ENCODE data around the gene SYT1.

SYT1 gene

DNA sequence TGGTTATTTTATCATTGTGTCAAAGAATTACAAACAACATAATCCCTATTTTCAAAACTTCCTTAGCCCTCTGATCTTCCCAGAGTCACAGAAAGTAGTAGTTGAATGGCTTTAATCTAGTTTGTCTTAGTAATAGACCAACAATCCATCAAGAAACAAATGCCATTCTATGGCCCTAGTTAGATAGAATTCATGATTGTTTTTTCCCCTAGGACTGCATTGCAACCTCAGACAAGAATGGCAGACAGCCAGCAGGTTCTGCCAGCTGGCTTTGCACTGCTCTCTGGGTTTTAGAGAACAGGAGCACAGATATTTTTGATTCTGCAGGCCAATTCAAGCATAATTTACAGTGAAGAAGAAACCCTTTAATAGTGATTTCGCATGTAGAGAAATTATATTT is 33.8 kb downstream of the SYT1 start:
- DNase-seq, result no peak

DNA sequence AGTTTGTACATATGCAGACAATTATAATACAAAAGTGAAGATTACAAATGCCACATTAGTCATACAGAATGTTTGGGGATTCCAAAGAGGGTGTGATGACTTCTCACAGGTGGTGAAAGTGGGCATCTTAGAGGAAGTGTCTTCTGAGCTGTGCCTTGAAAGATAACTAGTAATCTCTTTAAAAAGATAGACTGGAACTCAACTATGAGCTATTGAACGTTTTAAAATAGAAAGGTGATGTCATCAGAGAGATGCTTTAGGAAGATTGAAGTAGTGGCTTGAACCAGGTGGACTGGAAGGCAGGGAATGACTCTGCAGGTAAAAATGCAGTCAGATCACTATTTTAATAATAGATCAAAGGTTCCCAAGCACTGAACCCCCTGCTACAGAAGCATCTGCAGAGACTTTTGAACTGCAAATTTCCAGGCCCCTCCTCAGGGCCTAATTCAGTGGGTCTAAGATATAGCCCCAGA is 50.3 kb downstream of the SYT1 start:
- DNase-seq, result no peak

DNA sequence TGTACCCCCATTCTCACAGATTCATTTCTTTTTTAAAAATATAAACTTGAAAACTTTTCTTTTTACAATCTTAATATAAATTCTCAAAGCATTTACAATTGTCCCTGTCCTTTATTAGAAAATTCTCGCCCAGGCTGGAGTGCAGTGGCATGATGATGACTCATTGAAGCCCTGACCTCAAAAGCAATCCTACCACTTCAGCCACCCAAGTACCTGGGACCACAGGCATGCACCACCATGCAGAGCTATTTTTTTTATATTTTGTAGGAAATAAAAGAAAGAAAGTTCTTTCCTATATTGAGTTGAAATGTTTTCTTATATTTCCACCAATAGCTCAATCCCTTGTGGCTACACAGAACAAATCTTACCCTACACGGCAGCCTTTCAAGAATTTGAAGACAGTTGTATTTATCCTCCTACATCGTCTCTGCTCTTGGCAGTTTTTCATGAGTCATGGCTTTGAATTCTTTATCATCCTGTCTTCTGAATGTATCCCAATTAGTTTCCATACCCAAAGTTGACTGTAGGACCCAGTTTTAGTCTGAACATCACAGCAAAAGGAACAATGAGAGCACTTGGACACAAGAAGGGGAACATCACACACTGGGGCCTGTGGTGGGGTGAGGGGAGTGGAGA is 52.4 kb downstream of the SYT1 start:
- no peak for DNase-seq

DNA sequence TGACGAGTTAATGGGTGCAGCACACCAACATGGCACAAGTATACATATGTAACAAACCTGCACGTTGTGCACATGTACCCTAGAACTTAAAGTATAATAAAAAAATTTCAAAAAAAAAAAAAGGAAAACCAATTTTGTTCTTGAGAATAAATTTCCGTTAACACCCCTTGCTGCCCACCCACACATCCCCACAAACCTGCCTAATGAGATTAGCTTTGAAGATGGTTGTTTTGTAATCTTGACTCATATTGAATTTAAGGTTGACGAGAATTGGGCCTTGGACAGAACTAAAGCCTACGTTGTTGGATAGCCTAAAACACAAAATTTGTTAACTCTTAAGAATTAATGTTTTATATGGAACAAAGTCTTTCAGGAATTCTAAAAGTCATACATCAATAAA is 52.9 kb downstream of the SYT1 start:
- DNase-seq, result no peak

DNA sequence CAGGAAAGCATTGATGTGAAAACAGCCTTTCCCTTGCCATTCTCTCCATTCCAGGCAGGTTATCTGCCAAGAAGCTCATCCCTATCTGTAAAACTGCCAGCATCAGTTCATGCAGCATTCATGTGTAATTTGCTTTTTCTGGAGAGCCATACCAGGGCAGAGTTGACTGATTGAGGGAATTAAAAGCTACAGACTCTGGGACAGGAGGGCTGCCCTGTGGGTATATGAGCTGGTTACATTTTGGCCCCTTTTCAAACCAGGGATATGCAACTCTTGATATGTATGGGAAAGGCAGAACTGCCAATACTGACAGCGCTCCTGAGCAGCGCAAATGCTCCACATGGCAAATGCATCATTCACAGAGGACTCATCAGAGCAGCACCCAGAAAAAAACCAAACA is 53.7 kb downstream of the SYT1 start:
- DNase-seq, result no peak

DNA sequence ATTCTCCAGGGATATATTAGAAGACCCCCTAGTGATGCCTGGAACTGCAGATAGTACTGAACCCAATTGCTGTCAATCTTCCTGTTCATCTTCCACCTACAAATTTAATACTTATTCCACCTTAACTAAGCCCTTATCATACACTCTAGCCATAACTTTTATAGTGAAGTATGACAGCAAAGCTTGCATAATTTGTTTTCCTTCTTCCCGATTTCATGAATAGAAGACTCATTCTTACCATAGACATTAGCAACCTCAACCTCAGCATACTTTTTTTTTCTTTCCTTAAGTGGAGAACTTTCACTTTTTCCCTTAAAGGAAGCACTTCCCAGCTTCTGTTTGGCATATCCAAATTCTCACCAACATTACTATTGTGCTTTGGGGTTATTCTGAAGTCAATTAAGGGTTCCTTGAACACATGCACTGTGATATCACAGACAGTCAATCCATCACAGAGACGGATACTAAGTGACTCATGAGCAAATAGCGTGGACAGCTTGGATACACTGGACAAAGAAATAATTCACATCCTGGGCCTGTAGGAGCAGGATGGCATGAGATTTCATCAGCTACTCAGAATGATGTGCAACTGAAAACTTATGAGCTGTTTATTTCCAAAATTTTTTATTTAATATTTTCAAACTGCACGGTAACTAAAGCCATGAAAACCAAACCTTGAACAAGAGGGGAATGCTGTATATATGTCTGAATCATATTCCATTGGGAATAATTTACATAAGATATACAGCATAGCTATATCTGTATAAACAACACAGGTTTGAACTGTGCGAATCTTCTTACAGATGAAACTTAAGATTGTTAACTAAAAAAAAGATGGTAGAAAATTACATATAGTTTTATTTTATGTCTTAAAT is 63.9 kb downstream of the SYT1 start:
- no peak for DNase-seq

DNA sequence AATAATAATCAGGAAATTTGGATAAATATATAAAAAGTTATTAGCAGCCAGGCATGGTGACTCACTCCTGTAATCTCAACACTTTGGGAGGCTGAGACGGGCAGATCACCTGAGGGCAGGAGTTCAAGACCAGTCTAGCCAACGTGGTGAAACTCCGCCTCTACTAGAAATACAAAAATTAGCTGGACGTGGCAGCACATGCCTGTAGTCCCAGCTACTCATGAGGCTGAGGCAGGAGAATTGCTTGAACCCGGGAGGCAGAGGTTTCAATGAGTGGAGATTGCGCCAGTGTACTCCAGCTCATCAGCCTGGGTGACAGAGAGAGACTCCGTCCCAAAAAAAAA is 64.5 kb downstream of the SYT1 start:
- DNase-seq, result no peak

DNA sequence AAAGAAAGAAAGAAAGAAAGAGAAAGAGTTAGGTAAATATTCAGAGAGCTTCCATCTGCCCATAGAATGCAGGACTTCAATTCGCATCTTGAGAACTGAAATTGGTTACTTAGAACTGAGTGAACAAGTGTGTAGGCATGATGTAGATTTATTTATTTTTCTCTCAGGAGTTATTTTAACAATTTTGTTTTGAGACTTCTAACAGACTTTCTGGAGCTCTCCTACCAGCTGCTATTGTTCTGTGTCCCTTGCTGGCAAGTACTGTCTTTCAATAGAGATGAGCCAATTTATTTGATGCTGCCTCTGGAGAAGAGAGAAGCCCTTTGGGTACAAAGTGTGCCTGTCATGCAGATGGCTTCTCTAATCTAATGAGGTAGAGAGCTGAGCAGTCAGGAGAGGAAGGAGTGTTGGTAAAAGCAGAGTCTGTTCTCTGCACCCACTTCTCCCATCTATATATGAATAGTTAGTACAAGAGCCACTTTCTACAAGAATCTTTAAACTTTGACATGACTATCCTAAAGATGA is 67.0 kb downstream of the SYT1 start:
- DNase-seq, result no peak

DNA sequence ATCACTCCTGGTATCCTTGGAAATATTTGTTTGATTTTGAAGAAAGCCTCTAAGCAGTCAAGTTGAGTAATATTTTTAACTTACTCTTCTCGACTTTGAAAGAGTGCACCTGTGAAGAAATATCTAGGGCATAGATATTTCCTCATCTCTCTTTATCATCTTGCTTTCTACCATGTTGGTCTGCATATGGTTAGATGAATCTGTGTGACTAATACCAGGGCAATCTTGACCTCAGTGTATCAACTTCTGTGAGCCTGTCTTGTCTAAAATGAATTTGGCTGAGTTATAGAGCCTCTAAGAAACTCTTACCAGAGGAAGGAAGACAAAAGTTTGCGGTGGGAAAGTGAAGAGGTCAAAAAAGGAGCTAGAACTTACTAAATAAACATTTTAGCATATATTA is 68.4 kb downstream of the SYT1 start:
- no peak for DNase-seq

DNA sequence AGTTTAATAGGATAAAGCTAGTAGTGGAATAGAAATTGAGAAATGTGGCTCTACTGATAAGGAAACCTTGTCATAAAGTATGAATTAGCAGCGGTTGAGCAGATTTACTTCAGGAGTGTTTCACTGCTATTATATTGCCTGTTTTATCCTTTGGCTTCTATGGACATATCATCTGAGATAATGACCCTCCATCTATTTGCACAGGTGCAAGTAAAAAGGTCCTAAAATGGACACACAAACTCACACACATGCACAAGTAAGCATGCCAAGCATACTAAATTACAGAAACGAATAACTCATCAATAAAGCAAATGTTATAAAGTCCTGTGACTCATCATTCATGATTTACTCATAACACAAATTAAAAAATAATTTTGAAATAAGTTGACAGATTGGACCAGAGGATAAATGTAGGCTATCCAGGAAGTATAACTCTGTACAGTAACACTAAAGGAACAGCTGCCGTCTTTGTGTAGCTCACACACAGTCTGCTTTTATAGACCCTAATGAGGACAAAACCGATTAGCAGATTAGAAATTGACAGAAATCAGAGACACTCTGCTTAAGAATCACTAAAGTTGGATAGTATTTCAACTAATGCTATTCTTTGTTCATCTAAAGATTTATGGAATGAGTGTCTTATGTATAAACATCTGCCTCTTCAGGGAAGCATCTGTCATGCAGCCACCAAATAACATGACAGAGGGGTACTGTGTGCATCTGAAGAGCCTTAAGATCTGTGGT is 73.9 kb downstream of the SYT1 start:
- no peak for DNase-seq

DNA sequence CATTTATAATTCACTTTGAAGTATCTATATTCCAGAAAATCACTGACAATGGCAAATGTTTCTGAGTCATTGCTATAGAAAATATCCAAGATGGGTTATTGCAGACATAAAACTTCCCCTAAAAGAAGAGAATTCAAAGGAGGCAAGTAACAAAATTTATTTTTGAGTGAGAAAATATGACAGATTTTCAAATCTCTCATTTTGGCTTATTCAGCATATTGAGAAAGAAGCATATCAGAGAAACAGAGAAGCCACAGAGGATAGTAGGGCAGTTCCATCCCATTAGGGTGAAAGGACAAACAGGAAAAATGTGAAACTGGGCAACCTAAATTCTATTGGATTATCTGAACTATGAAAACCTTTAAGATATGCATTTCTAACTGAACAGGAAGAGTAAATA is 85.0 kb downstream of the SYT1 start:
- no peak for DNase-seq

DNA sequence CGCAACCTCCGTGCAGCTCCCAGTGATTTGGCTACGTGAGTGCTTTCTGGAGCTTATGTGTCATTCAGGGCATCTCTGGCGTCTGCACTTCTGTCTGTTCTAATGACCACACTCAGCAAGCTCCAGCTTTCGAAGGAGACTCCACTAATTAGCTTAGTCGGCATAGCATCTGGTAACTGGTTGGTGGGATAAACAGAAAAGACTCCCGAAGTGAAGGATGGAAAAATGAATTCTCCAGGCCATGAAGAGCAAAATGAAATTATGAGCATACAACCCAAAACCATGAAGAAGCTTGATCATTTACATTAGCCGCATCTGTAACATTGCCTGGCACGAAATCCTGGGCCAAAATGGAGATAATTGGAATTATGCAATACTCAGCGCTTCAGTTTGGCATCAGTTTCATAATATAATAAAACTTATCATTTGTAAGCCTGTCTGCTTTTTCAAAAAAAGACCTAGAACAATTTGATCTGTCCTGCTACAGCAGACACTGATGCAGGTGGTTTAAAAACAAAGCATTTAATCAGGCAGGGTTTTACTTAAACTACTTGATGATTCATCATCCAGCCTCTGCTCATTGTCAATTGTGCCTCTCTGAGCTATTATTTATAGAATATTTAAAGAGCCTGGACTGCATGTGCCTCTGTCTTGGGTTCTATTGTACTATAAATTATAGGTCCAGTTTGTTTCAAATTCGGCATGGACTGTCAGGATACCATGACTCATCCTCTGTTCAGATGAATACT is 87.4 kb downstream of the SYT1 start:
- no peak for DNase-seq

DNA sequence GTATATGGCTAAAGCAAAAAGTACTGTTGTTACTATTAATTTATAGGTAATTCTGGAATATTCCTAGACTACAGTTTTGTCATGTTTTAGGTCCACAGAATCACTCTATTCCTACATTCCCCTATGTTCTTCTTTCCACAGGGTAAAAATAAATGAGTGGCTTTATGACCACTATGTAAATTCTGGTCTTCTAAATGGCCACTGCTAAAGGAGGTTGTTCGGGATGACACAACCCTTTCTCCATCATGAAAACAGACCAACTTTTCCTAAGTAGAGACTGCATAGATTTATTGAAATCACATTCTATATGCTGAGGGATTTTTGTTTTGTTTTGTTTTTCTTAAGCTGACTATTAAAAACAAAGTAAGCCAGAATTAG is 88.0 kb downstream of the SYT1 start:
- no peak for DNase-seq

DNA sequence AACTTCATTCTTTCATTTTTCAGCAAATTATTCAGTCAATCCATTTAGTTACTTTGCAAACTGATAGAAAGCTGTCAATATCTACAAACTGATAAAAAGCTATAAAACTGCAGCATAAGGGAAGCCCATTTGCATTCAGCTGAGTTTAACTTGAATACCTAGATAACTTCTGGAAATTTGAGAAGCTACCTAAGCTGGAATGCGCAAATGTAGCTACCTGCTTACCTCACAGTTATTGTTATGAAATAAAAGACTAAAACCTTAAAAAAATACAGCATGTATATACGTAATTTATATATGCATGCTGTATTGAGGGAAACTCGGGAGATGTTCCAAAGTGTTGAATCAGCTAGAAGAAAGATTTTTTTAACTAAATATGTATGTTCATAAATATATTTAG is 94.4 kb downstream of the SYT1 start:
- DNase-seq, result no peak

DNA sequence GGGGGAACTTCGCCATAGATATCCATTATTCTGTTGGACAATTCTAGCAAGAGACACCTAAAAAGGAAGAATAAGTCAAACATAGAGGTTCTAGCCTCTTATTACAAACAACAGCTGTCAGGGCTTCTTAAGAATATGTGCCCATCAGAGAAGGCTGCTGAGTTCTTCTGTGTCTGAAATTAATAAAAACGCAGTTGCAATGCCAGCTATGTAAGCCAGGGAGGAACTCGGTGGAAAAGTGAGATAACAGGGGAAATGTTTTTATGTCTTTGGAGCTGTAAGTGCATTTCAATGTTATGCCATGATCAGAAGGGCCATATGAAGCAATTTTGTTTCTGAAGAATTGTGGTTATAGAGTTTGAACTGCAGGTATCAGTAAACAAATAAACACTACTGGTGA is 95.0 kb downstream of the SYT1 start:
- no peak for DNase-seq

DNA sequence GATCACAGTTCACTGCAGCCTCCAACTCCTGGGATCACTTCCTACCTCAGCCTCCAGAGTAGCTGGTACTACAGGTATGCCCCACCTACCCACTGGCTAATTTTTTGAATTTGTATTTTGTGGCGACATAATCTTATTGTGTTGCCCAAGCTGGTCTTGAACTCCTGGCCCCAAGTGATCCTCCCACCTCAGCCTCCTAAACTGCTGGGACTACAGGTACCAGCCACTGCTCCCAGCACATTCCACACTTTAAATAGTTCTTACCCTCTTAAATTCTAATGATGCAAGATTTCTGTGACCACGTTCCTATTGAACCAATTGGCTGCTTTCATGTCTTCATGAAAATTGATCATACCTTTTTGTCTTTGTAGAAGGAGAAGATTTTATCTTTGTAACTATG is 96.6 kb downstream of the SYT1 start:
- DNase-seq, result no peak

DNA sequence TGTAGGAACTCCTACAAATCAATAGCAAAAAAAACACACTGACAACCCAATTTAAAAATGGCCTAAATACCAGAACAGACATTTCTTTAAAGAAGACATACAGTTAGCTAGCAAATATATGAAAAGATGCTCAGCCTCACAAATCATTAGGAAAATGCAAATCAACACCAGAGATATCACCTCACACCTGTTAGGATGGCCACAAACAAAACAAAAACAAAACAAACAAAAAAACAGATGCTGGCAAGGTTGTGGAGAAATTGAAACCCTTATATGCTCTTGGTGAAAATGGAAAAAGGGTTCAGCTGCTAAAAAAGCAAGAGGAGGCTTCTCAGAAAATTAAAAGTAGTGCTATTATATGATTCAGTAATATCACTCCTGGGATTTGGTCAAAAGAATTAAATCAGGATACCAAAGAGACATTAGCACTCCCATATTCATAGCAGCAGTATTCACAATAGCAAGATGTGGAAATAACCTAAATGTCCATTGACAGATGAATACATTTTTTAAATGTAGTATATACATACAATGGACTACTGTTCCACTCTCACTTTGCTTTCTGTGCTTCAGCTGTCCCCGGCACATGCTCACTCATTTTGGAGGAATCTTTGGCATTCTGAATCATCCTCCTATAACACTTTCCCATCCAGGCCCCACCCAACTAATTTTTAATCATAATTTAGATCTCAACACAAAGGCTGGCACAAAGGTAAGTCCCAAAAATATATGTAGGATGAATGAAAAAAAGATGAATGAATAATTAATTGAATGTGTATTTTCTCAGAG is 99.1 kb downstream of the SYT1 start:
- no peak for DNase-seq

DNA sequence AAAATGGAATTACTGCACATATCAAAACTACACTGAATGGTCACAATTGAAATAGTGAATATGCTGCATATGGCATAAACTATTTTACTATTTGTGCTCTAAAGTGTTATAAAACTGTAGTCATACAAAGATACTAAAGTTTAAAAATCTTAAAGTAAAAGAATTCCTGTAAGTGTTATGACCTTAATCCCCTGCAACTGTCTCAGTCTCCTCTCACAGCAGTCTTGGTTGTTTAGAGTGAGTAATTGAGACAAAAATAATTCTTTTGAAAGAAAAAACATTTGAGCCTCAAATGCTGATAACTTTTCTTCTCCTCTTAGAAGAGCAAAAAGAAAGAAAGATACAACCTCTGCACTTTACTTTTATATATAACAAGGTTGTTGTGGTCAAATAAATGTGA is 99.9 kb downstream of the SYT1 start:
- DNase-seq, result no peak

DNA sequence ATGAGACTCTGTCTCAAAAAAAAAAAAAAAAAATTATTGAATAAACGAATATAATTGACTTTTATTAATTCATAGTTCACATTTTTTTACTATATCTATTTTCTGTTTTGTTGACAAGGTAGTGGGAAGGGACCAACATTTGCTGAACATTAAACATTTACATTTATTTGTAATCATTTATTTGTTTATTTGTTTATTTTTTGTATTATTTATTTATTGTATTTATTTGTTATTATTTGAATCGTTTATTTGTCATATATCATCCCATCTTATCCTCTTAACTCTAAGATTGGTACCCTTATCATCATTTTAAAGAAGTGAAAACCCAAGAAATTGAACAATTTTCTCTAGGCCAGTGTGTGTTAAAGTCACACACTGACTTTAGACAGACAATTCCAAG is 101.5 kb downstream of the SYT1 start:
- no peak for DNase-seq

DNA sequence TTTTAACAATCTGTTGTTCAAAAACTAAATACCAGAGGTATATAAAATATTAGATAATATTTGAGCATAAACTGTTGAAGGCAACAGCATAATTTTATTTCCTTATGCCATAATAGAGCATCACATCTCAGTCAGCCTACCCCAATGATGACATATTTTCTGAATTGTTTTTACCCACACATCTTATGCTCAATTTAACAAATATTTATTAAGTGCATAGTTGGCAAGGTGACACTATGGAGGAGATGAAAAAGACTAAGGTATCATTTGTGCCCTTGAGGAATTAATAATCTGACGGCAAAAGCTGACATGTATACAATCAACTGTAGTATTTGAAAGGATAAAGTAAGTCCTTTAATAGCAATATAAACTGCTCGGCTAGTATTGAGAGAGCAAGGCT is 102.4 kb downstream of the SYT1 start:
- DNase-seq, result no peak

DNA sequence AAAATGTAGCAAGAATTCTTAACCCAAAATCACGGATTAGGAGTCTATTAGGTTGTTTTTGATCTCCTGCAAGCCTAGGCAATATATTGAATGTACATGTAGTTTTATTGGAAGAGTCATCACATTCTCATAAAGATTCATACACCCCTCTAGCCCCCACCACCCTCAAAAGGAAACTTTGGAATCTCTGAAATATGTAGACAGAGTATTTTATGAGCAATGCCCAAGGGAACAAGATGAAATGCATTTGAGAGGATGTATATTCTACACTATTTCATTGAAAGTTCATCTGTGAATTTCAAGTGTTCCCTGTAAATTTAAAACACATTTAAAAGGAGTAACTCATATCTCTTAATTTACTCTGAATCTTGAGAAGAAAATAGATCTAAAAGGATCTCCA is 103.7 kb downstream of the SYT1 start:
- DNase-seq, result no peak

DNA sequence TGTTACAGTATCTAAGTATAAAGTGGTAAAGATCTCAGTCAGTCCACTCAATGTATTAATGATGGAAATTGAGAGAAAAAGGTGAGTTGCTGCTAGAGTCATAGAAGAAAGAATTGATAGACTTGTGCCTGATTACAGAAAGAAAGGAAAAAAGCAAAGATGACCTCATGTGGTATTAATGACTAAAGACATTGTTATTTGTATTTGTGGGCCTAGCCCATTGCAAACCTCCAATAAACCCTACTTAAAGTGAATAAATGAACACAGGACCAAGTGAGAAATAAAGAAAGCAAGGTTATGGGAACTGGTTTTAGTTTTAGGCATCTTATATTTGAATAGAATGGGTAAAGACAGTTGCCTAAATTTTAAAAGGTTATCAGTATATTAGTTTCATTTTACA is 105.5 kb downstream of the SYT1 start:
- no peak for DNase-seq
